Adrenal gland (tissue), 12 donors: Measurements from ENCODE around the gene PSMD6. TPM values are rescaled to one million over a fixed set of nuclear protein-coding genes. Genes with fewer than 3 reads are reported as not detected.
A peak's percentile ranks its signal among the peaks of the same experiment; 100 is the strongest.

Experiments used
- DNase-seq, 7 donors: peaks; one replicate each; pipeline ENCODE4 v3.0.0-alpha.2; 2019 to 2020
- H3K27ac ChIP-seq, 5 donors: fragments of 200-600 bp; sonication (generic) in 4 of 5; 1 replicate in 3 of 5; 2 replicates in 2 of 5; pipeline versions ENCODE4 v1.5.1 to v1.8.0; 2016 to 2020; ENCODE audit warnings: mild to moderate bottlenecking in 1 of 5
- H3K27me3 ChIP-seq: fragments of 200-600 bp; 2 replicates; pipeline ENCODE4 v1.8.0; 2021
- H3K36me3 ChIP-seq, 2 donors: fragments of 200-600 bp; replicated peaks in 1 of 2; 1 replicate in 1 of 2; 2 replicates in 1 of 2; pipeline versions ENCODE4 v1.5.1 to v1.8.0; 2018 to 2022
- H3K4me1 ChIP-seq, 2 donors: fragments of 200-600 bp; replicated peaks in 1 of 2; 1 replicate in 1 of 2; 2 replicates in 1 of 2; pipeline versions ENCODE4 v1.5.1 to v1.8.0; 2018 to 2021
- H3K4me3 ChIP-seq, 4 donors: fragments of 200-600 bp; sonication (generic) in 3 of 4; one replicate each; pipeline ENCODE4 v1.5.1; 2016 to 2018
- H3K9me3 ChIP-seq, 3 donors: fragments of 200-600 bp; sonication (generic) in 1 of 3; replicated peaks in 1 of 3; 1 replicate in 2 of 3; 2 replicates in 1 of 3; pipeline versions ENCODE4 v1.5.1 to v1.8.0; 2016 to 2021
- POLR2A ChIP-seq, 2 donors: fragments of 450-650 bp; IDR thresholded peaks; one replicate each; pipeline ENCODE4 v1.6.1; 2017; ENCODE audit warnings: antibody characterized with exemption in 2 of 2, mild to moderate bottlenecking in 2 of 2, moderate library complexity in 1 of 2
- WGBS, 4 donors: extraction: QIAGEN DNeasy Blood & Tissue Kit in 2 of 4; methylation state at CpG; one replicate each; pipeline versions ENCODE4 v1.1.5 to v1.1.7; 2013 to 2017; 5-methylcytosine and 5-hydroxymethylcytosine counted together
- intact Hi-C, 2 donors: fragments of 100-400 bp; cut with DNase I; formaldehyde crosslinking; loops; one replicate each; pipeline versions ENCODE4 v1.14.1 to v1.15.0; 2022 to 2023
- polyA plus RNA-seq, 3 donors: library from polyadenylated mRNA; stranded (reverse); fragments of 200-250 nt in 2 of 3; fragments of 350-450 nt in 1 of 3; fragmentation: Illumina TruSeq in 1 of 3; extraction: RNeasy Lipid Tissue Mini Kit (QIAGEN cat#74804) in 1 of 3; gene quantifications; one replicate each; pipeline ENCODE4 v1.2.3, GENCODE V29; 2013 to 2014
- total RNA-seq, 9 donors: library from RNA; depleted of rRNA in 4 of 9; stranded (reverse); fragments of >200 nt in 4 of 9; fragments of 120-200 nt in 1 of 9; fragmentation: NEBNext Ultra II Directional in 1 of 9; extraction: Animal tissue kit (Norgen Biotek cat#: 25700) in 1 of 9; gene quantifications; one replicate each; pipeline versions ENCODE4 v1.1.0 to v1.2.4, GENCODE V29; 2013 to 2023
- TF ChIP-seq, protein P1 (sequence below), 6 experiments: fragments of 450-650 bp in 4 of 6; fragments of 200-600 bp in 2 of 6; sonication (generic) in 1 of 6; IDR thresholded peaks; 1 replicate in 5 of 6; 2 replicates in 1 of 6; pipeline versions ENCODE4 v1.5.1 to v1.8.0; 2016 to 2021; ENCODE audit warnings: antibody characterized with exemption in 6 of 6, mild to moderate bottlenecking in 2 of 6, moderate library complexity in 1 of 6
- donor health status: healthy with polysubstance abuse.
- donor health status: Bipolar disorder and iron deficiency.
- donor health status: DM: yes; HTN: yes; CAD: no.
- donor health status: DM: no; HTN: no; CAD: no.
- donor health status: DM: no; HTN: no; CAD: no.
- donor health status: DM: yes; HTN: yes; CAD: no.

PSMD6 gene
- total and polyA plus RNA-seq, 12 donors = 52.8 to 206 (median 96.9) TPM

- H3K27me3 ChIP-seq = no peaks in the 10 kb centered on the region
- no peak for DNase-seq
- H3K4me3 ChIP-seq = peak overlapping the region in 2 of 4 donors; percentile 86 to 100
- H3K4me1 ChIP-seq = peaks cover 13 to 30% of the 10 kb centered on the region in 2 donors
- intact Hi-C loops = no loop called here
- H3K9me3 ChIP-seq = no peaks in the 10 kb centered on the region
- peaks cover 0 to 37% of the 10 kb centered on the region in 2 donors for H3K36me3 ChIP-seq
- WGBS, 4 donors = 73 to 79% (median 74%) methylated on average over 6 of the region's 6 CpGs
- H3K27ac ChIP-seq = no peak overlapping the region
- TF ChIP-seq, protein P1, sequence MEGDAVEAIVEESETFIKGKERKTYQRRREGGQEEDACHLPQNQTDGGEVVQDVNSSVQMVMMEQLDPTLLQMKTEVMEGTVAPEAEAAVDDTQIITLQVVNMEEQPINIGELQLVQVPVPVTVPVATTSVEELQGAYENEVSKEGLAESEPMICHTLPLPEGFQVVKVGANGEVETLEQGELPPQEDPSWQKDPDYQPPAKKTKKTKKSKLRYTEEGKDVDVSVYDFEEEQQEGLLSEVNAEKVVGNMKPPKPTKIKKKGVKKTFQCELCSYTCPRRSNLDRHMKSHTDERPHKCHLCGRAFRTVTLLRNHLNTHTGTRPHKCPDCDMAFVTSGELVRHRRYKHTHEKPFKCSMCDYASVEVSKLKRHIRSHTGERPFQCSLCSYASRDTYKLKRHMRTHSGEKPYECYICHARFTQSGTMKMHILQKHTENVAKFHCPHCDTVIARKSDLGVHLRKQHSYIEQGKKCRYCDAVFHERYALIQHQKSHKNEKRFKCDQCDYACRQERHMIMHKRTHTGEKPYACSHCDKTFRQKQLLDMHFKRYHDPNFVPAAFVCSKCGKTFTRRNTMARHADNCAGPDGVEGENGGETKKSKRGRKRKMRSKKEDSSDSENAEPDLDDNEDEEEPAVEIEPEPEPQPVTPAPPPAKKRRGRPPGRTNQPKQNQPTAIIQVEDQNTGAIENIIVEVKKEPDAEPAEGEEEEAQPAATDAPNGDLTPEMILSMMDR (IDR thresholded peaks at IDR 0.05) = no peak
- no peak for TF ChIP-seq POLR2A (IDR thresholded peaks at IDR 0.05)
These were observed 1.4 kb downstream of the PSMD6 start for GRCh38 chr3:64021922-64022321.

DNA sequence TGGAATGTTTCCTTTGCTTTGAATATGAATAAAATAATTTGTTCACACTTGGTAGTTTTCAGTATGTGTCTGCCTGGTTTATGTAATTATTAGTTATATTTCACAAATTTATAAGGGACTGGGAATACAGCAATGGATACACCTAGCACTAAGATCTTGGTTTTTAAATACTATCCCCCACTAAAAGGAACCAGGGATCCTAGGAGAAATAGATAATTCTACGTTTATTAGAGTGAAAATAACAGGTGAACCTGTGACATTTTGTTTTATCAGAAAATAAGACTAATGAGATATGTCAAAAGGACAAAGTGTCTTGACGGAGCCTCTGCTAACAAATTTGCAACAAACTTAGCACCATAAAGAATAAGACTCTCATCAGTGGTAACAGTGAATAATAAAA, 3.4 kb downstream of the PSMD6 start:
- Histone ChIP-seq H3K4me1 (peaks cover 13 to 47% of the 10 kb centered on the region in 2 donors), H3K36me3 (peaks cover 0 to 52% of the 10 kb centered on the region in 2 donors), H3K9me3 (no peaks in the 10 kb centered on the region), H3K27ac (no peak overlapping the region), H3K4me3 (no peak overlapping the region), H3K27me3 (no peaks in the 10 kb centered on the region)
- WGBS, 4 donors = 78 to 87% (median 84%) methylated on average over 2 of the region's 2 CpGs
- TF ChIP-seq POLR2A (IDR thresholded peaks at IDR 0.05) = no peak
- TF ChIP-seq, protein P1 (IDR thresholded peaks at IDR 0.05) = no peak
- intact Hi-C loops = no loop called here
- no peak for DNase-seq

DNA sequence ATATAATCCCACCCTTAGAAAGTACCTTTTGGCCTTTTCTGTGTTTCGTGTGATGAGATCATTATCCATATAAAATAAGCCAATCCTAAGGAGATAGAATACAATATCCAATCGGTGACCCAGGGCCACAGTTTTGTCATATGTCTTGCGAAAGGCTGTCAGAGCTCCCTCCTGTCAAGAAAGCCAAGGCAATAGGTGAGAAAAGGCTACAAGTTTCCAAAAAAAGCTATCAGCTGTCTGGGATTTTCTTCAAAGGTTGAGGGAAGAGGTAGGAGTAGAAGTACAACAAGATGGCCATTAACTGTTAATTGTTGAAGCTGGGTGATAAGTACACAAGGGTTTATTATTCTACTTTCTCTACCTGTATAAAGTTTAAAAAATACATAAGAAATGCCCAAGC, 4.0 kb downstream of the PSMD6 start:
- intact Hi-C loops = no loop called here
- Histone ChIP-seq H3K27ac (no peak overlapping the region), H3K9me3 (no peaks in the 10 kb centered on the region), H3K4me1 (peaks cover 13 to 47% of the 10 kb centered on the region in 2 donors), H3K4me3 (no peak overlapping the region), H3K27me3 (no peaks in the 10 kb centered on the region), H3K36me3 (peaks cover 0 to 58% of the 10 kb centered on the region in 2 donors)
- TF ChIP-seq, protein P1 (IDR thresholded peaks at IDR 0.05) = no peak
- no peak for TF ChIP-seq POLR2A (IDR thresholded peaks at IDR 0.05)
- DNase-seq = no peak
- 78 to 85% (median 81%) methylated on average over 3 of the region's 3 CpGs for WGBS, 4 donors

- Histone ChIP-seq H3K4me1 (peaks cover 9 to 41% of the 10 kb centered on the region in 2 donors), H3K36me3 (peaks cover 0 to 80% of the 10 kb centered on the region in 2 donors), H3K4me3 (no peak overlapping the region), H3K27ac (no peak overlapping the region), H3K27me3 (no peaks in the 10 kb centered on the region), H3K9me3 (no peaks in the 10 kb centered on the region)
- TF ChIP-seq, protein P1 (IDR thresholded peaks at IDR 0.05) = no peak
- TF ChIP-seq POLR2A (IDR thresholded peaks at IDR 0.05) = no peak
- intact Hi-C loops = no loop called here
- 77 to 92% (median 84%) methylated on average over 3 of the region's 3 CpGs for WGBS, 4 donors
- DNase-seq = no peak
These were observed 6.2 kb downstream of the PSMD6 start for GRCh38 chr3:64016941-64017620.
